Hepatocyte (in vitro differentiated cells): ENCODE measurements around the gene NKX1-2. TPM values are rescaled to one million over a fixed set of nuclear protein-coding genes. Genes with fewer than 3 reads are reported as not detected.

Experiments used
- DNase-seq: peaks from one replicate; pipeline ENCODE4 v3.0.0-alpha.2; 2016; ENCODE audit warnings: low spot score
- H2AFZ ChIP-seq: fragments of 200-600 bp; sonication (generic); 2 replicates; pipeline ENCODE4 v1.6.0; 2016; ENCODE audit warnings: antibody characterized with exemption, mild to moderate bottlenecking
- H3K27ac ChIP-seq: fragments of 200-600 bp; sonication (generic); 2 replicates; pipeline ENCODE4 v1.5.1; 2016; ENCODE audit warnings: mild to moderate bottlenecking
- H3K27me3 ChIP-seq: fragments of 200-600 bp; sonication (generic); 2 replicates; pipeline ENCODE4 v1.6.1; 2016
- H3K36me3 ChIP-seq: fragments of 200-600 bp; sonication (generic); replicated peaks from 2 replicates; pipeline ENCODE4 v1.5.1; 2016; ENCODE audit warnings: low read depth; ENCODE audit not compliant: insufficient read depth
- H3K4me1 ChIP-seq: fragments of 200-600 bp; sonication (generic); 2 replicates; pipeline ENCODE4 v1.5.1; 2016; ENCODE audit warnings: mild to moderate bottlenecking, moderate library complexity; ENCODE audit not compliant: insufficient read depth
- H3K4me2 ChIP-seq: fragments of 200-600 bp; sonication (generic); 2 replicates; pipeline ENCODE4 v1.6.0; 2016
- H3K4me3 ChIP-seq: fragments of 200-600 bp; sonication (generic); 2 replicates; pipeline ENCODE4 v1.5.1; 2016; ENCODE audit warnings: mild to moderate bottlenecking
- H3K79me2 ChIP-seq: fragments of 200-600 bp; sonication (generic); 2 replicates; pipeline ENCODE4 v1.6.0; 2017; ENCODE audit warnings: mild to moderate bottlenecking
- H3K9me2 ChIP-seq: fragments of 200-600 bp; sonication (generic); replicated peaks from 2 replicates; pipeline ENCODE4 v1.6.0; 2017; ENCODE audit warnings: mild to moderate bottlenecking; ENCODE audit not compliant: insufficient read depth
- H3K9me3 ChIP-seq: fragments of 200-600 bp; sonication (generic); 2 replicates; pipeline ENCODE4 v1.5.1; 2016; ENCODE audit warnings: low read depth, mild to moderate bottlenecking
- H4K20me1 ChIP-seq: fragments of 200-600 bp; sonication (generic); 2 replicates; pipeline ENCODE4 v1.6.0; 2016; ENCODE audit warnings: mild to moderate bottlenecking; ENCODE audit not compliant: insufficient read depth, poor library complexity, severe bottlenecking
- CTCF ChIP-seq: fragments of 200-600 bp; sonication (generic); IDR thresholded peaks from 2 replicates; pipeline ENCODE4 v1.5.1; 2016; ENCODE audit warnings: antibody characterized with exemption, mild to moderate bottlenecking; ENCODE audit not compliant: poor library complexity
- EZH2 ChIP-seq: fragments of 200-600 bp; sonication (generic); IDR thresholded peaks from 2 replicates; pipeline ENCODE4 v1.6.1; 2016; ENCODE audit warnings: antibody characterized with exemption, mild to moderate bottlenecking, borderline replicate concordance
- EZH2phosphoT487 ChIP-seq: fragments of 200-600 bp; sonication (generic); IDR thresholded peaks from one replicate; pipeline ENCODE4 v1.6.1; 2018; ENCODE audit warnings: antibody characterized with exemption, mild to moderate bottlenecking, low read depth, moderate library complexity; ENCODE audit not compliant: unreplicated experiment, severe bottlenecking
- WGBS: methylation state at CpG from one replicate; pipeline ENCODE4 v1.1.6; 2016; ENCODE audit warnings: low lambda C conversion rate; ENCODE audit errors: missing lambda C conversion rate; 5-methylcytosine and 5-hydroxymethylcytosine counted together
- polyA plus RNA-seq: library from polyadenylated mRNA; unstranded; fragments of >200 nt; fragmentation: Nextera tagmentation; extraction: Ambion mirVana; gene quantifications from 2 replicates; pipeline ENCODE4 v1.2.1, GENCODE V29; 2016
- total RNA-seq: library from RNA; depleted of rRNA; stranded (reverse); fragments of >200 nt; gene quantifications from 2 replicates; pipeline ENCODE4 v1.2.3, GENCODE V29; 2014

Gene NKX1-2
- total and polyA plus RNA-seq, 2 experiments from 2014 or later, result 0.22 to 2.0 TPM

GRCh38 chr10:124415210-124415609, 34.6 kb downstream of the NKX1-2 start:
- TF ChIP-seq EZH2phosphoT487 (no peak), CTCF (no peak), EZH2 (no peak)
- peak overlapping the region; percentile 86 for H3K4me2 ChIP-seq
- no peak overlapping the region for H3K4me3 ChIP-seq
- H3K79me2 ChIP-seq, result peaks cover 85% of the 10 kb centered on the region
- H3K4me1 ChIP-seq, result peaks cover 21% of the 10 kb centered on the region
- no peak for DNase-seq
- no peaks in the 10 kb centered on the region for H3K36me3 ChIP-seq
- H3K27ac ChIP-seq, result no peak overlapping the region
- H3K9me3 ChIP-seq, result no peaks in the 10 kb centered on the region
- H3K27me3 ChIP-seq, result no peaks in the 10 kb centered on the region
- 91% methylated on average over 2 of the region's 2 CpGs for WGBS
- no peaks in the 10 kb centered on the region for H3K9me2 ChIP-seq
- no peak overlapping the region for H2AFZ ChIP-seq
- H4K20me1 ChIP-seq, result peaks cover 75% of the 10 kb centered on the region

GRCh38 chr10:124414076-124414475, 35.8 kb downstream of the NKX1-2 start:
- peaks cover 96% of the 10 kb centered on the region for H3K79me2 ChIP-seq
- H3K9me3 ChIP-seq, result no peaks in the 10 kb centered on the region
- H3K4me1 ChIP-seq, result peaks cover 16% of the 10 kb centered on the region
- WGBS, result 73% methylated on average over 4 of the region's 4 CpGs
- no peak overlapping the region for H2AFZ ChIP-seq
- no peaks in the 10 kb centered on the region for H3K36me3 ChIP-seq
- no peaks in the 10 kb centered on the region for H3K9me2 ChIP-seq
- no peak for DNase-seq
- H3K4me3 ChIP-seq, result no peak overlapping the region
- no peaks in the 10 kb centered on the region for H3K27me3 ChIP-seq
- H4K20me1 ChIP-seq, result peaks cover 86% of the 10 kb centered on the region
- TF ChIP-seq CTCF (no peak), EZH2phosphoT487 (no peak), EZH2 (no peak)
- no peak overlapping the region for H3K27ac ChIP-seq
- H3K4me2 ChIP-seq, result peak overlapping the region; percentile 58

DNA sequence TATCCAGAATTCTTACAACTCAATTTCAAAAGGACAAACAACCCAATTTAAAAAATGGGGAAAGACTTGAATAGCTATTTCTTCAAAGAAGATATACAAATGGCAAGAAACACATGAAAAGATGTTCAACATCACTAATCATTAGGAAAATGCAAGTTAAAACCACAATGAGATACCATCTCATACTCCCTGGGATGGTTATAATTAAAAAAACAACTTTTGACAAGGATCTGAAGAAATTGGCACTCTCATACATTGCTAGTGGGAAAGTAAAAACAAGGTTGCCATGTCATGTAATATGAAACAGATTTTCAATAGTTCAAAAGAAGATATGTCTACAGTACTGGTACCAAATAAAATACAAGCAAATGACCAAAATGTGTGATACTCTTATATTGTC, 40.1 kb downstream of the NKX1-2 start:
- no peaks in the 10 kb centered on the region for H3K27me3 ChIP-seq
- no peaks in the 10 kb centered on the region for H3K9me2 ChIP-seq
- H4K20me1 ChIP-seq, result peaks cover 62% of the 10 kb centered on the region
- no peak overlapping the region for H3K27ac ChIP-seq
- H3K36me3 ChIP-seq, result peaks cover 3% of the 10 kb centered on the region
- no peak overlapping the region for H2AFZ ChIP-seq
- no peaks in the 10 kb centered on the region for H3K9me3 ChIP-seq
- DNase-seq, result no peak
- TF ChIP-seq EZH2, result no peak
- TF ChIP-seq EZH2phosphoT487, result no peak
- no peak for TF ChIP-seq CTCF
- peaks cover 8% of the 10 kb centered on the region for H3K4me1 ChIP-seq
- H3K79me2 ChIP-seq, result peaks cover 71% of the 10 kb centered on the region
- H3K4me3 ChIP-seq, result no peak overlapping the region
- H3K4me2 ChIP-seq, result no peak overlapping the region

- no peaks in the 10 kb centered on the region for H3K9me2 ChIP-seq
- WGBS, result 93% methylated on average over 2 of the region's 2 CpGs
- DNase-seq, result no peak
- no peak overlapping the region for H3K4me2 ChIP-seq
- no peaks in the 10 kb centered on the region for H3K27me3 ChIP-seq
- H3K9me3 ChIP-seq, result no peaks in the 10 kb centered on the region
- peaks cover 3% of the 10 kb centered on the region for H3K36me3 ChIP-seq
- H4K20me1 ChIP-seq, result peaks cover 49% of the 10 kb centered on the region
- H3K27ac ChIP-seq, result no peak overlapping the region
- no peak overlapping the region for H3K4me3 ChIP-seq
- no peak overlapping the region for H2AFZ ChIP-seq
- peaks cover 4% of the 10 kb centered on the region for H3K4me1 ChIP-seq
- peaks cover 58% of the 10 kb centered on the region for H3K79me2 ChIP-seq
- TF ChIP-seq EZH2phosphoT487 (no peak), EZH2 (no peak), CTCF (no peak)
Measured at GRCh38 chr10:124408357-124408756, 41.5 kb downstream of the NKX1-2 start.
